Upper lobe of left lung (tissue), 4 donors: Measurements from ENCODE around the gene SCAI.

ENCODE experiments used
- EP300 ChIP-seq, 4 donors: sonication (generic); formaldehyde crosslinking; IDR thresholded peaks; one replicate each; pipeline ENCODE4 v1.5.1; 2017; ENCODE audit warnings: antibody characterized with exemption in 4 of 4, control low read depth in 2 of 4
- TF ChIP-seq, protein P1 (sequence below), 6 experiments: fragments of 450-650 bp in 4 of 6; fragments of 200-600 bp in 2 of 6; sonication (generic) in 2 of 6; IDR thresholded peaks; one replicate each; pipeline ENCODE4 v1.5.1; 2016 to 2019; ENCODE audit warnings: antibody characterized with exemption in 6 of 6

DNA sequence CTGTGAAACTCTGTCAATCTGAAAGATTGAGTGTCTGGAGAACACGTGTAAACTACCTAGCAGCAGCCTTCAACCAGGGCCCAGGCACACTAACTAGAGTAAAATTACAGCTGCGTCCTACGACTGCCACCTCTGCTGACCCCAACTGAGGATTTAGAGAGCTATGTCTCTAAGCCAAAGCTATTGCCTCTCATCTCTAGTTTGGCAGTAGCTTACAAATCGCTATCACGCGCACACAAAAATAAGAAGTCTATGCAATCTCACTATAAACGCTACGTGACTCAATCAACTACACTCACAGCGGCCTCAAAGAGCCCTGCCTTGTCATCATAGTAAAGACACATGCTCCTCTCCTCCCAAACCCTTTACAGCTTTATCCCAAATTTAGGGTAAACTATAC is 37.5 kb upstream of the SCAI start:
- TF ChIP-seq, protein P1, sequence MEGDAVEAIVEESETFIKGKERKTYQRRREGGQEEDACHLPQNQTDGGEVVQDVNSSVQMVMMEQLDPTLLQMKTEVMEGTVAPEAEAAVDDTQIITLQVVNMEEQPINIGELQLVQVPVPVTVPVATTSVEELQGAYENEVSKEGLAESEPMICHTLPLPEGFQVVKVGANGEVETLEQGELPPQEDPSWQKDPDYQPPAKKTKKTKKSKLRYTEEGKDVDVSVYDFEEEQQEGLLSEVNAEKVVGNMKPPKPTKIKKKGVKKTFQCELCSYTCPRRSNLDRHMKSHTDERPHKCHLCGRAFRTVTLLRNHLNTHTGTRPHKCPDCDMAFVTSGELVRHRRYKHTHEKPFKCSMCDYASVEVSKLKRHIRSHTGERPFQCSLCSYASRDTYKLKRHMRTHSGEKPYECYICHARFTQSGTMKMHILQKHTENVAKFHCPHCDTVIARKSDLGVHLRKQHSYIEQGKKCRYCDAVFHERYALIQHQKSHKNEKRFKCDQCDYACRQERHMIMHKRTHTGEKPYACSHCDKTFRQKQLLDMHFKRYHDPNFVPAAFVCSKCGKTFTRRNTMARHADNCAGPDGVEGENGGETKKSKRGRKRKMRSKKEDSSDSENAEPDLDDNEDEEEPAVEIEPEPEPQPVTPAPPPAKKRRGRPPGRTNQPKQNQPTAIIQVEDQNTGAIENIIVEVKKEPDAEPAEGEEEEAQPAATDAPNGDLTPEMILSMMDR (IDR thresholded peaks at IDR 0.05), result no peak
- no peak for TF ChIP-seq EP300 (IDR thresholded peaks at IDR 0.05)
